Measurements from ENCODE around the gene MAP2K5. TPM values are rescaled to one million over a fixed set of nuclear protein-coding genes. Genes with fewer than 3 reads are reported as not detected.

MAP2K5 gene
- total RNA-seq, 1 donor from 2014 or later = 25.5 TPM

DNA sequence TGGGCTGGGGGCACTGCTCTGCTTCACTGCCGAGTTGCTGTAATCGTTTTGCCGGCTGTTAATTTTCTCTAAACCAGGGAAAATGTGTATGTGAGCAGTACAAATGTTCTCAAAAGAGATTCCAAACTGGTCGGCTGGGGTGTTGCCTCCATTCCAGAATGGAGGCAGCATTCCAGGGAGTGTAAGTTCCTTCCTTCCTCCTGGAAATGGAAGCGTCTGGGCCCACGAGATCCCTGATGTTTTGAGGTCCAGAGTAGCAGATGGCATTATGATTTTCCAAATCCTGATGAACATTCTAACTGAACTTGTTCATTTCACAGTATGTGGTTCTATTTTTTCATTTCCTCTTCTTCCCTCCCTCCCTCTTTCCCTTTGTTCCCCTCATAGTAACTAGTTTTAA lies 218.4 kb downstream of the MAP2K5 start:
- no peak for TF ChIP-seq CTCF (IDR thresholded peaks at IDR 0.05)
- H3K27me3 ChIP-seq (ENCODE audit: low read depth) = no peaks in the 10 kb centered on the region
- H3K9me3 ChIP-seq = no peaks in the 10 kb centered on the region
- no peak for ATAC-seq
- intact Hi-C loops (cut with DNase I) = no loop called here
- no peaks in the 10 kb centered on the region for H3K36me3 ChIP-seq
- no peak for DNase-seq
- no peak overlapping the region for H3K4me3 ChIP-seq
- no peak overlapping the region for H3K27ac ChIP-seq
- H3K4me1 ChIP-seq = peaks cover 5% of the 10 kb centered on the region

DNA sequence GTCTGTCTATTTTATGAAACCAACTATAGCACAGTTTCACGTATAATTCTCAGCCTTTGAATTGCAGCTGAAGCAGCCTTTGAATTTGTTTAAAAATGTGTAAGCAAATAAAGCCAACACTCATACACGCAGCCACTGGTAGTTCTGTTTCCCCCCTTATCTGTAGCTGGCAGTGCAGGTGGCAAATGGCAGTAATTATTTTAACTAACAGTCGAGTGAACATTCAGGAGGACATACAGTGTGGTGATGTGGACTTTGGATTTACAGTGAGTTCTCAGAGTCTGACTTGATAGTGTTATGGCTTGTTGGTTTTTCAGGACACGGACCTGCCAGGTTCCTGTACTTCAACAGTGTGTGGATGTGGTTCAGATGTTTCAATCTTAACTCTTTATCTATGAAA lies 218.8 kb downstream of the MAP2K5 start:
- peaks cover 5% of the 10 kb centered on the region for H3K4me1 ChIP-seq
- H3K36me3 ChIP-seq = no peaks in the 10 kb centered on the region
- H3K9me3 ChIP-seq = no peaks in the 10 kb centered on the region
- intact Hi-C loops (cut with DNase I) = no loop called here
- no peak overlapping the region for H3K27ac ChIP-seq
- DNase-seq (no peak), ATAC-seq (no peak)
- no peaks in the 10 kb centered on the region for H3K27me3 ChIP-seq (ENCODE audit: low read depth)
- no peak for TF ChIP-seq CTCF (IDR thresholded peaks at IDR 0.05)
- H3K4me3 ChIP-seq = no peak overlapping the region

- H3K27me3 ChIP-seq (ENCODE audit: low read depth) = no peaks in the 10 kb centered on the region
- no peaks in the 10 kb centered on the region for H3K9me3 ChIP-seq
- H3K27ac ChIP-seq = no peak overlapping the region
- H3K4me1 ChIP-seq = peaks cover 9% of the 10 kb centered on the region
- no peak overlapping the region for H3K4me3 ChIP-seq
- DNase-seq (no peak), ATAC-seq (no peak)
- H3K36me3 ChIP-seq = no peaks in the 10 kb centered on the region
- TF ChIP-seq CTCF (IDR thresholded peaks at IDR 0.05) = no peak
- intact Hi-C loops (cut with DNase I) = no loop called here
Measured at GRCh38 chr15:67762610-67763368, 220.3 kb downstream of the MAP2K5 start.

GRCh38 chr15:67765701-67766100 lies 223.2 kb downstream of the MAP2K5 start:
- DNase-seq = no peak
- ATAC-seq = no peak
- intact Hi-C loops (cut with DNase I) = no loop called here
- Histone ChIP-seq H3K27me3 (ENCODE audit: low read depth) (no peaks in the 10 kb centered on the region), H3K4me3 (no peak overlapping the region), H3K27ac (no peak overlapping the region), H3K9me3 (no peaks in the 10 kb centered on the region), H3K36me3 (peaks cover 3% of the 10 kb centered on the region), H3K4me1 (peaks cover 8% of the 10 kb centered on the region)
- no peak for TF ChIP-seq CTCF (IDR thresholded peaks at IDR 0.05)

- TF ChIP-seq CTCF (IDR thresholded peaks at IDR 0.05) = no peak
- no peak for ATAC-seq
- H3K4me1 ChIP-seq = peaks cover 5% of the 10 kb centered on the region
- H3K9me3 ChIP-seq = no peaks in the 10 kb centered on the region
- no peaks in the 10 kb centered on the region for H3K27me3 ChIP-seq (ENCODE audit: low read depth)
- DNase-seq = no peak
- H3K36me3 ChIP-seq = peaks cover 3% of the 10 kb centered on the region
- H3K4me3 ChIP-seq = no peak overlapping the region
- no peak overlapping the region for H3K27ac ChIP-seq
- intact Hi-C loops (cut with DNase I) = no loop called here
Measured at GRCh38 chr15:67766968-67767367, 224.5 kb downstream of the MAP2K5 start.
